HS-27A (cell line): Measurements from ENCODE around the gene NHLRC1.
A peak's percentile ranks its signal among the peaks of the same experiment; 100 is the strongest.

Source experiments
- DNase-seq: peaks from one replicate; pipeline ENCODE4 v3.0.0-alpha.2; 2012; ENCODE audit warnings: low read depth, missing footprints

Gene NHLRC1

DNA sequence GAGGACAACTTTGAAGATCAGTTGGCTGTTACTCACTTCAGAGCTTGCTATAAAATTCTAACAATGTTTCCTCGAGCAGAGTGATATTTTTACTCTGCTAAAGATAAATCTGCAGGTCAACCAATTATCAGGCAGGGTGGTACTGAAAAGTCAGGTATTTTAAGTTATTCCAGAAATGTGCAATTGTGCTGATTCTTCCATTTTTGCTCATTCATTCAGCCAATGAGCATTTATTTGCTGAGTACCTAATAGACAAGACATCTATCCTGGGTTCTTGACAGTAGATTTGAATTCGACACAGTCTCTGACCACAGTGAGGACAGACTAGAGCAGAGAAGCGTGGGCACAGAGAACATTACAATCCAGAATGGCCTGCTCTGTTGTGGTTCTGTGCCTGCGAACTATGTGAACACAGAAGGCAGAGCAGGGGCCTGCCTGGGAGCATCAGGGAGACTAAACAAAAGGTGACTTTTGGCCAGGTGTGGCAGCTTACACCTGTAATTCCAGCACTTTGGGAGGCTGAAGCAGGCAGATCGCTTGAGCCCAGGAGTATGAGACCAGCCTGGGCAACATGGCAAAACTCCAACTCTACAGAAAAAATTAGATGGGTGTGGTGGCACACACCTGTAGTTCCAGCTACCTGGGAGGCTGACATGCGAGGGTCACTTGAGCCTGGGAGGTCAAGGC, 17.6 kb upstream of the NHLRC1 start:
- DNase-seq: no peak

DNA sequence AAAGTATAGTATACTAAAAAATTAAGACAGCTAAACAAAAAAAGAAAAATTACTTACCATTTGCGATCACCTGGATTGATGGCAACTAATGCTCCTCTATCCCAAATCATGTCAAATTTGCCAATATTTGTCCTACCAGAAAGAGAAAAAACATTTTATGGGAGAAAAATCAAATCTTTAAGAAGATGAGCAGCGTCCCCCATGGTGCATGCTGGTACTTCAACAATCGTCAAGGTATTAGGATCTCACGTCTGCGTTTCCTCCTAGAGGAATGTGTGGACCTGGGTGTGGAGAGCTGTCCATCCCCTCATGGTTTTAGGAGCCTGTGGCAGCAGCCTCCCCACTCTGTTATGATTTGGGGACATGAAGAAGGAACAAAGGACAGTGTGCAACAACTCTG, 16.4 kb upstream of the NHLRC1 start:
- no peak for DNase-seq

DNA sequence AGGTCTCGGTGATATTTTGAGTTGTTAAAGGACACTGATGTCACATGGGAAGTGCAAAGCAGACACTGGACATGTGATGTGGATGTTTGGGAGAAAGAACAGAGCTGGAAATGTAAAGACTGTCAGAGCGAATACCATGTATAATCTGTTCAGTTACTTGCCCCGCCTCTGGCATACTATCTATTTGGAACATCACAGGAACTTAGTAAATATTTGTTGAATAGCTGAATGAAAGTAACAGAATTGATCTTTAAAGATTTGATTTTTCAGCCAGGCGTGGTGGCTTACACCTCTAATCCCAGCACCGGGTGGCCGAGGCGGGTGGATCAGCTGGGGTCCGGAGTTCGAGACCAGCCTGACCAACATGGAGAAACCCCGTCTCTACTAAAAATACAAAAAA, 13.8 kb upstream of the NHLRC1 start:
- no peak for DNase-seq

DNA sequence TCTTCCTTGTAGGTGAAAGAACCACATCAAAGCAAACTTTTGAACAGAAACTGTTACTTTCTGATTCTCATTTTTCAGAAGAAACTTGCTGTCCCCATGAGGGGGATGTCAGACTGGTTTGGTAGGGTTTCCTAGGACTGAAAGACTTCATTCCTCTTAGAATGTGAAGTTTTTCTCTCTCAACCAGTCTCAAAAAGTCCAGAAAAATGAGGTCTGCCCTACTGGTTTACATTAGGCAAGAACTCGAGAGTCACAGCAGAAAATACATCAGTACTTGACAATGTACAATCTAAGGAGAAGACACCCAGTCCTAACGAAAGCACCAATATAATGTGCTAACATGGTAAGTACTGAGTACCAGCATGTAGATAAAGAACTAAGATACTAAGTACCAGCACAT, 12.7 kb upstream of the NHLRC1 start:
- no peak for DNase-seq

DNA sequence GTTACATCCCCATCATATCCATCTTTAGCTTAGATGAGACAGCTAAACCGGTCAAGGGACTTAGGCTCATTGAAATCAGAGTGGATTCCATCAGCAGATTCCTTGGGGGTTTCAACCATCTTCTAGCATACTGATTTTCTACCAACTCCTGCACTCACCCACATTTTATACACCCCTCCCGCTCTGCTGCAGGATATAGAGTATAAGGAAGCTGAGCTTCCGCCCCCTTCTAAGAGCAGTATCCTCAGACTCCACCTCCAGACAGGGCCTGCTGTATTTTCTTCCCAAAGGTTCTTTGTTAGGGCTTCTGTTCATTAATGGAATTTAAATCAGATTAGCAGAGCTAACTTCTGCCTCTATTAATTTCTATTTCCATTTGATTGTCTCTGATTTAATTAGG, 9.9 kb upstream of the NHLRC1 start:
- no peak for DNase-seq

DNA sequence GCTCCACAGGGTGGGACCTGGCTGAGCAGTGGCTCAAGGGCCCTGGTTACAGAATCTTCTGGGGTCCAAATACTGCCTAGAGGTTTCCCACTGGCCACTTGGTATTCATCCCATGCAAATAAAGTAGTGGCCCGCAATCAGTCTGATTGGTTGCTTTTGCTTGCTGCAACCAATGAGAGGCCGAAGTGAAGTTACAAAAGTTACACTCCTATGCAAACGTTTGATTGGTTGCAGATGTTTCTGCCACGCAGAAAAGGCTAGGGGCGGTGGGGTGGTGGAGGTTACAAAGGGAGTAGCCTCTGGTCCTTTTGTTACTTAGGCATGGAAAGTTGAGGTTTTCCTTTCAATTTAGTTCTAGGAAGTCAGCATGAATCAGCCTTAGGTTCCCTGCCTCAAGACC, 3.6 kb upstream of the NHLRC1 start:
- no peak for DNase-seq

DNA sequence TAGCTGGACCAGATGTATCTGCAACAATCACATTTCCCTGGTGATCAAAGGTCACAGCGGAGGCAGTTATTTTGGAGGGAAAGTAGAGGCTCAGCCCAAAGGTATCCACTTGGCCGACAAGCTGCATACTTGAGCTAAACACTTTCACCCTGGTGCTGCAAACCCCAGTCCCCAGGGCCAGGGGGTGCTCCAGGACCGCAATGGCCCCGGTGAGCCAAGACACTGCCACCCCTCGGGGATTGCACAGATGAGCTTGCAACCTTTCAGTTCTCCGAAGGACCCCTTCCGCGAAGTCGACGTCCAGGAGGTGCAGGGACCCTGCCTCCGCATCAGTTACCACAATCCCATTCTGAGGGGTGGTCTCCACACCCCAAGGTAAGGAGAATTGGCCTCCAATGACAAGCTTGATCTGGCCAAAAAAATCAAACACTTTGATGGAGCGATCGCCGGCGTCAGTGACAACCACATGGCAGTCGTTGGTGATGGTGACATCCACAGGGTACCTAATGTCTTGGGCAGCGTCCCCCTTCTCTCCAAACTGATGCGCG, 823 bp downstream of the NHLRC1 start:
- no peak for DNase-seq

DNA sequence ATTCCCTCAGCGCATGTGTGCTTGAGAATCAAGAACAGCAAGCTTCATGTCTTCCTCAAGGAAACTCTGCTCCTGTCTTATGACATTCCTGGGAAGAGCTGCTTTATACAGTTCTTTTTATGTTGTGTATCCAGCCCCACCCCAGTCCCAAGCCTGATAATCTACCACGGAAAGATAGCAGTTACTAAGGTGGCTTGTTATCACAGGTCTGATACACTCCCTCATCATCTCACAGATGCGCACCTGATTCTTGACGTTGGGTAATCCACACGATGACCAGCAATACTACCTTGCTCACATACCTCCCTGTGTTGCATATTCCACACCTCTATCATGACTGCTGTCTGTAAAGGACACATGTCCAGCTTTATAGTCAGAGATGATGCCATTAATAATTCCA, 3.2 kb downstream of the NHLRC1 start:
- DNase-seq: no peak

DNA sequence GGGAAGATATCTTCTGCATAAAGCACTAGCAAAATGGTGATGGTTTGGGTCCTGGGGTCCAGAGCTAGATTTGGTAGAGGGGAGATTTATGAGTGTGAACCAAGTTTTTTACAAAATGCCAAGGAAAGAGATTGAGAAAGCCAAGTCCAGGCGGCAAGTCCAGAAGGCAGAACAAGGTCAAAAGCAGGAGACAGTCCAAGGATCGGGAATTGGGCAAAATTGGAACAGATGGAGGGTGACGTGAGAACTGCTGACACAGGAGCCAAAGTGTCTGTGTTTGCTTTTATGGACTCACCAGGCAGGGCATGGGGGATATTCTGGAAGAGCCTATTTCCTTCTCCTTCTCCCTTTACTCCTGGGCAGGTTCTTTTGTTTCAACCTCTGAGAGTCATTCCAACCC, 4.1 kb downstream of the NHLRC1 start:
- no peak for DNase-seq

DNA sequence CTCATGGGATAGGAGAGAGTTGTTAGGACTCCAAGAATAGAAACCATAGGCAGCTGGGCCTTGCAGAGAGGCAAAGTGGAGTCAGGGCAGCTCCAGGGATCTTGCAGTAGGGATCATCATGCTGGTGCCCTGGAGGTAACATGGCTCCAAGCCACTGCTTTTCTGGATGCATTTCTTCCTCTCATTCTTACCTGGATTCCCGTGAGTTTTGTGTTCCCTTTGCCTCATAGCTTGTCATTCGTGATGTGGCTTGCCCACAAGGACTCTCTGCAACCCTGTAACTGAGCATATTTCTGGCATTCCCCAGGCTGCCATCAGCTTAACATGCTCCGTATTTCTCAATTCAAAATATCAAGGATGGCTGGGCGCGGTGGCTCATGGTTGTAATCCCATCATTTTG, 5.3 kb downstream of the NHLRC1 start:
- no peak for DNase-seq

DNA sequence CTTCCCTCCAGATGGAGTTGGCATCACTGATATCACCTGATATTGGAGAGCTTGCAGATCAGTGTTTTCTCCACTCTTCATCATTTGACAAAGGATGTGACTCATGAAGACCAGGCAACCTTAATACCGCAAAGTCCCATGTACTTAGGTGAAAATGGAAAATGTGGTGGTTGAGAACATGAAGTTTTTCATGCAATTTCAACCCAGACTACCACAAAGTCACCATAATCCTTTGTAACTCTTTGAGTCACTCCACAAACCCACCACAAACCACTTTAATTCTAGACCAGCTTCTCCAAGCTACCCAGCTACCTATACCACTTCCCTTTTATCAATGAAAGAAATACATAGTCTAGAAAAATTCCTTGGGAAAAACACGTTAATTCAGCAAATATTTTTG, 7.1 kb downstream of the NHLRC1 start:
- DNase-seq: no peak

DNA sequence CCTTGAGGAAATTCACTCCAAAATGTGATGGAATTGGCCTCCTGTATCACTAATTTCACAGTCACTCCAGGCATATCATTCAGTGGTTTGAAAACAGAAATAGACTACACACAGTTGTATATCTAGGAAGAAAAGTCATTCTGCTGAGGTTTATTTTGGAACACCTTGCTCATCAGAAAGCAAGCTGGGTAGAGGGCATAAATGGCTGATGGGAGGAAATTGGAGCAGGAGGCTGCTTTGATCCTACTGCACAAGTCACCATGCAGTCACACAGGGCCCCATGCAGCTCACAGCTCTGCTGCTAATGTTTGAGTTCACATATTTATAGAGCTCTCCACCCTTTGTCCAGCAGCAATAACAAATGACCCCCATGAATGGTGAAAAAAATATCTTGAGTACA, 12.3 kb downstream of the NHLRC1 start:
- DNase-seq: no peak

DNA sequence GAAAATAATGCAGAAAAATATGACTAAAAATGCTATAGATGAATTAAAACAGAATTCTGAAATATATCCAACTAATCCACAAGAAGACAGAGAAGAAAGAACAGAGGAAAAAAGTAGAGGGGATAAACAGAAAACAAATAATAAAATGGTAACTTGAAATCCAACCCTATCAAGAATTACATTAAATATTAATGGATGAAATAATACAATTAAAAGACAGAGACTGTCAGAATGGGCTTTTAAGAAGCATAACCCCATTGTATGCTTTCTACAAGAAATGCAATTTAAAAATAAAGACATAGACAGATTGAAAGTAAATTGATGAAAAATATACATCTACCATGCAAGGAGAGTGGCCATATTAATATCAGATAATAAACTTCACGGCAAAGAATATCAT, 15.4 kb downstream of the NHLRC1 start:
- DNase-seq: no peak

DNA sequence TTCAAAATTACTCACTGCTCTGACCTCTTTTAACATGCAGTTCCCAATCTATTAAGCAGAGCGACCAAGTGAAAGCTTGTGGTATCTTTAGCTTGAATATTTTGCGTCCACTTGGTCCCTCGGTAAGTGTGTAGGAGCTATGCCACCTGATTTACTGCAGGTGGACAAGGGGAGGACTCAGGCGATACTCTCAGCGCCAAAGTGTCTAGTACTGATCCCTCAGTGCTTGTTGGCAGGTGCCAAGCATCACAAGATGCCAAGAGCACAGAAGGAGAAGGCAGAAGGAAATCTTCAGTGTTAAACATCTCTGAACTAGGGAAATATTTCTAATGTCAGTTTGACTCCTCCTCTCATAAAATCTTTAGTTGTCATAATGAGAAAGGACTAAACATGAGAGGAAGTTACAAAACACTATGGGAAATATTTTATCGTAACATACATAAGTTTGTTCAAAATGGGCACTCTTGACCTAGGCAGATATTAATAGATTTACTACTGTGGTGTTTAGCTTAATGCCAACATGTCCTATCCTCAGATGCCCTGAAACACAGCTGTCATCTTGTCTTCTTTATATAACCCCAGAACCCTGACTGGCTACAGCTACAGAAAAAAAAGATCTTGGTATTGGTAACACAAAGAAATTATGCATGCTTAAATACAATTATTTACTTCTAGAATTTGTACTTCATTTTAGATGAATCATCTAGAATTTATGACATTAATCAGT, 19.5 kb downstream of the NHLRC1 start:
- DNase-seq: no peak

DNA sequence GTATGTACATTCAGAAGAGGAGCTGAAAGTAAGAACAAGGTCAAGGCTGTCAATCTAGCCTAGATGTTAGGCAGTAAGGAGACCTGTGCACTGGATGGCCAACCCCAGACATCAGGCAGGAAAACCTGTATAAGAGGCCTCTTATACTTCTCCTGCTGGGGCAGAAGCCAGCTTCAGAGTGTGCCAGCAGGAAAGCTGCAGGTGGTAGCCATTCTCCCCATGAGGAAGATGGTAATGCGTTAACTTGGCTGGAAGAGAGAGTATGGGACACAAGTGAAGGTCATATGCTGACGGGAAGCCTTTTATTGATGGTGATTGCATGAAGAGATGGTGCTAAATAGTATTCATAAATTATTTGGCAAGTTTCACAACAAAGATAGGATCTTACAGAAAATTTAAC, 20.6 kb downstream of the NHLRC1 start:
- no peak for DNase-seq

DNA sequence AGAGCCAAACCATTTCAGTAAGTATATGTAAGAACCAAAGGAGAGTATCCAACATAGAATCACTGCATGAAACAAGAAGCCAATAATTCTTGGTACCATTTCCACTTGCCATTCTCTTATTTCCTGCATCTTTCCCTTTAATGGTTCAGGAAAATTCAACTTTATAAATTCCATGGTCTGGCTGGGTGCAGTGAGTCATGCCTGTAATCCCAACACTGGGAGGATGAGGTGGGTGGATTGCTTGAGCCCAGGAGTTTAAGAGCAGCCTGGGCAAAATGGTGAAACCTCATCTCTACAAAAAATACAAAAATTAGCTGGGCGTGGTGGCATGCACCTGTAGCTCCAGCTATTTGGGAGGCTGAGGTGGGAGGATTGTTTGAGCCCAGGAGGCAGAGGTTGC, 21.2 kb downstream of the NHLRC1 start:
- peak; percentile 20 for DNase-seq

DNA sequence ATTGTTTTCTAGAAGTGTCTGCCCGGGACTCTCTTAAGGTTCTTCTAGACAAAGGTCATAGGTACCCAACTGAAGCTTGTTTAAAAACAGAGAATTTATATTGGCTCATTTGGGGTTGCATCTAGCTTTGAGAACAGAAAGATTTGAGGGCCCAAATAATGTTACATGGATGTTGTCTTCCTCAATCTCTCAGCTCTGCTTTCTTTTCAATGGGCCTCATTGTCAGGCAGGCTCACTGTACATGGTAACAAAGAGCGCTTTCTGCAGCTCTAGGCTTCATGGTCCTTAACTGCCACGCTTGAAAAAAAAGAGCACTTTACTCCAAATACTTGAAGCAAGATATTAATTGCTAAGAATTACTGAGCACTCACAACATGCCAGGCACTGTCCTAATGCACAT, 22.2 kb downstream of the NHLRC1 start:
- no peak for DNase-seq

DNA sequence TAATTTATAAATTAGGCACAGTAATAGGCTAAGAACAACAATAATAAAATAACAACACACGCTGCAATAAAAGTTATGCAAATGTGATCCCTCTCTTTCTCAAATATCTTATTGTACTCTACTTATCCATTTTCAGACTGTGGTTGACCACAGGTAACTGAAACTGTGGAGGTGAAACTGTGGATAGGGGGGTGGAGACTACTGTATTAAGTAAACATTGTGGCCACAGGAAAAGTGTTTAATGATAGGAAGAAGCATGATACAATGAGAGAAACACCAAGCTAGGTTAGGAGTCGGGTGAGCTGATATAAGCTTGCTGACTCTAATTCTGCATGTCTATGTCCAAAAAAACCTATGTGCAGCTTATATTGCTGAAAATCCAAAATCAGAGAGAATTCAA, 23.0 kb downstream of the NHLRC1 start:
- no peak for DNase-seq

DNA sequence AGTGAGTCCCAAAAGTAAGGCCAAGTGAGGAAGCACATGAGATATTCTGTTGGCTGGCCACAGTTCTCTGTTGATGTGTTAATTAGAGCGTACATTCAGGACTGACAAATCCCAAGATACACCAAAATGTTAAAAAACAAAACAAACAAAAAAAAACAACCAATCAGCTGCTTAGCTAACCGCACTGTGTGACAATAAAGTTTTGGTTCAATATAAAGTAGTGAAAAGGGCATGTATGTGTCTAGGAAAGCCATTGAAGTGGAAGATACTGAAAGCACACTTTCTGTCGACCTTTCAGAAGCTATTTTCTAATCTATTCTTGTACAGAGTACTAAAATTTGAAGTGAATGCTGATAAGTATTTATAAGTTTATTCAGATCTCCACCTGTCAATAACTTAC, 26.1 kb downstream of the NHLRC1 start:
- no peak for DNase-seq

DNA sequence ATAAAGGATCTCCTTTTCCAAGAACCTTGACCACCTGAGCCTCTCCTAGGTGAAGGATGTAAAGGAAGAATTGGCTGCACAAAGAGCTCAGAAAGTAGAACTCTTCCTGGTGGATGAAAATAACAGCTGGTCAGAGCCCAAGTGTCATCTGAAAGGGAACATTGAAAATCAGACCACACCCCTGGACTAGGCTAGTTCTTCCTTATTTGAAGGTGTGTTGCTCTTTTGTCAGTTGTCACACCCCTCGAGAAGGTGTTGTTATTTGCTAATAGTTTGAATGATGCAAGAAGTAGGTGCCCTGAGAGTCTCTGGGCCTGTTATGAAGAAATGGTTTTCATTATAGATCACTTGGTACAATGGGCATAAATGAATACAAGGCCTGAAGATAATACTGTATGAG, 31.1 kb downstream of the NHLRC1 start:
- no peak for DNase-seq

DNA sequence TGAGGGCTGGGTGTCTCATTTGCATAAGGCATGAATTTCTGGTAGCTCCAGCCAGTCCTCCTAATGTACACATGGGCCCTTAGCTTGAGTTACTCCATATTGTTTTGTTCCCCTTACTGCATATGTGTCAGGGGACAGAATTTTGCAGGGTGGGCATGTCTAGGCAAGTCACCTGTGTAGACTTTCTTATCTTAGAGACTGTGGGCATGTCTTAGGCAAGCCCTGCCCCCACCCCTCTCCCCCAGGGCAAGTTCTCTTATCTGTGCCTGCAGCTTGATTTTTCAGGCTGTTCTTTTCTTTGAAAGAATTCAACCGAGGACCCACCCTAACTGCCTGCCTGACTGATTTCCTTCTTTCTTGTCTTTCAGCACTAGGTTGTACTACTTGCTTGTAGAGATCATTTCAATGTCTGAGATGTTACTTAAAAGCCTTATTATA, 32.1 kb downstream of the NHLRC1 start:
- DNase-seq: no peak

DNA sequence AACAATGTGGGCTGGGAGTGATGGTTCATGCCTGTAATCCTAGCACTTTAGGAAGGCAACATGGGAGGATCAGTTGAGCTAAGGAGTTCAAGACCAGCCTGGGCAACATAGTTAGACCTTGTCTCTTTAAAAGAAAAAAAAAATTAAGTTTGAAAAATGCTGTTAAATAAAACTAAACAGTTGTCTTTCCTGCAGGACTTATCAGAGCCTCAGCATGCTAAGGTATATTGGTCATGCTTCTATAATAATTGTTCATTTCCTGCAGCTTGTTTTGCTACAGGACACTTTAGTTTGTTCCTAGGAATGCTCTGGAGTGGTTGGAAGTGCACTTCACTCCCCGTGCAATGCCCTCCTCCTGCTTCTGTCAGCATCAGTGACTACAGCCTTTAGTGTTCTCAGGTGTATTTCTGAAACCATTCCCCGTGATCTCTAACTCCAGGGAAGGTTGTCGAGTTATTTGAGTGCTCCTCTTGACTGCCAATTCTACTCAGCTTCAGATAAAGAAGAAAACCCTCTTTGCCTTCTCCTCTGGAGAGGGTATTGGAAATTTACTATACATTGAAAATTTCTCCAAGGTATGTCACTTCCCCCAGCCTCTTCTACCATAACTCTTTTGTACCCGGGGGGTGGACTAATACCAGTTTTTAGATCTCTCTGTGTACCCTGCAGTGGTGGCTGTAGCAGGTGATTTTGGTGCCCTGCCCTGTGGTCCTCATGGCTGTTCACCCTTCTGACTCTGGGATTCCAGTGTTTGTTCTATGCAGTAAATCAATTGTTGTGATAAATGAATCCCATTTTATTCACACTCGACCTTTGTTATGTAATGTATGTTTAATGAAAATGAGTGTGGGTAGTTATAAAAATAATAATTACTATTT, 33.8 kb downstream of the NHLRC1 start:
- DNase-seq: no peak
